Adrenal gland (tissue), 5 donors: Measurements from ENCODE around the gene PHF2.

Experiments used
- CTCF ChIP-seq, 6 experiments: fragments of 450-650 bp in 4 of 6; fragments of 200-600 bp in 2 of 6; sonication (generic) in 1 of 6; IDR thresholded peaks; 1 replicate in 5 of 6; 2 replicates in 1 of 6; pipeline versions ENCODE4 v1.5.1 to v1.8.0; 2016 to 2021; ENCODE audit warnings: antibody characterized with exemption in 6 of 6, mild to moderate bottlenecking in 2 of 6, moderate library complexity in 1 of 6
- POLR2A ChIP-seq, 2 donors: fragments of 450-650 bp; IDR thresholded peaks; one replicate each; pipeline ENCODE4 v1.6.1; 2017; ENCODE audit warnings: antibody characterized with exemption in 2 of 2, mild to moderate bottlenecking in 2 of 2, moderate library complexity in 1 of 2
- donor health status: DM: no; HTN: no; CAD: no.

DNA sequence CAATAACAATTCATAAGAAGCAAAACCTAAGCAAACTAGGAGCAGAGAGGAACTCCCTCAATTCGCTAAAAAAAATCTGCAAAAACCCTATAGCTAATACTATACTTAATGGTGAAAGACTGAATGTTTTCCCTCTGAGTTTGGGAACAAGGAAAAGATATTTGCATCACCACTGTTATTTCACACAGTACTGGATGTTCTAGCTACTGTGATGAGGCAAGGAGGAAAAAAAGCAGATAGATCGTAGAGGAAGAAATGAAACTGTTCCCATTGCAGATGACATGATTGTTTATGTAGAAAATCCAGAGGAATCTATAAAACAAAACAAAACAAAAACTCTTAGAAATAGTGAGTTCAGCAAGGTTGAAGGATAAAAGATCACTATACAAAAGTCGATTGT, 116.7 kb downstream of the PHF2 start:
- TF ChIP-seq CTCF (IDR thresholded peaks at IDR 0.05) (no peak), POLR2A (IDR thresholded peaks at IDR 0.05) (no peak)
